GM12872 (cell line): ENCODE data around the gene NPHS2.

Source experiments
- CTCF ChIP-seq: IDR thresholded peaks from 3 replicates; pipeline ENCODE4 v1.5.1; 2011; ENCODE audit warnings: low read depth, mild to moderate bottlenecking, low read length, moderate library complexity; ENCODE audit not compliant: insufficient read depth

Gene NPHS2

GRCh38 chr1:179575497-179576314 lies at the start of gene NPHS2:
NPHS2 (minus strand) TSS chr1:179575948; CDS start chr1:179575864, 84 bp downstream.
- no peak for TF ChIP-seq CTCF

DNA sequence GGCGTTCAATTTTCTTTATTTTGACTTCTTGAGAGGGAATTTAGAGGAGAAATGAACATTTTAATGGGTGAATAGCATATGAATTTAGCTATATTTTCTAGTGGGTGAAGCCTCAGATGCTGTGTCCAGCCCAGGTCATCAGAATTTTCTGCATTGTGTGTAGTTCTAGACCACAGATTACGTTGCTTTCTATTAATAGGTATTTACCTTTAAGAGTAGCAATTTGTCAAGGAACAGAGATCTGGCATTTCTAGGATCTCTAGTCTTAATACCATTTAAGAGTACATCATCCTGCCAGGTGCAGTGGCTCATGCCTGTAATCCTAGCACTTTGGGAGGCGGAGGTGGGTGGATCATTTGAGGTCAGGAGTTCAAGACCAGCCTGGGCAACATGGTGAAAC lies 36.6 kb upstream of the NPHS2 start:
- TF ChIP-seq CTCF, result no peak

DNA sequence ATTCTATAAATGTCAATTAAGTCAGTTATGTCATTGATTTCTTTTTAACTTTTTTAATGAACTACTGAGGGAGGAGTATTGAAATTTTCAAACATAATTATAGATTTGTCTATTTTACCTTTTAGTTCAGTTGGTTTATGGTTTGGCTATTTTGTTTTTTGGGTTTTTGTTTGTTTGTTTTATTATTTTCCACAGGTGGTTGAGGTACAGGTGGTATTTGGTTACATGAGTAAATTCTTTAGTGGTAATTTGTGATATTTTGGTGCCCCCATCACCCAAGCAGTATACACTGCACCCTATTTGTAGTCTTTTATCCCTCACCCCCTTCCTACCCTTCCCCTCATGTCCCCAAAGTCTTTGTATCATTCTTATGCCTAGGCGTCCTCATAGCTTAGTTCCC lies 25.3 kb upstream of the NPHS2 start:
- no peak for TF ChIP-seq CTCF

DNA sequence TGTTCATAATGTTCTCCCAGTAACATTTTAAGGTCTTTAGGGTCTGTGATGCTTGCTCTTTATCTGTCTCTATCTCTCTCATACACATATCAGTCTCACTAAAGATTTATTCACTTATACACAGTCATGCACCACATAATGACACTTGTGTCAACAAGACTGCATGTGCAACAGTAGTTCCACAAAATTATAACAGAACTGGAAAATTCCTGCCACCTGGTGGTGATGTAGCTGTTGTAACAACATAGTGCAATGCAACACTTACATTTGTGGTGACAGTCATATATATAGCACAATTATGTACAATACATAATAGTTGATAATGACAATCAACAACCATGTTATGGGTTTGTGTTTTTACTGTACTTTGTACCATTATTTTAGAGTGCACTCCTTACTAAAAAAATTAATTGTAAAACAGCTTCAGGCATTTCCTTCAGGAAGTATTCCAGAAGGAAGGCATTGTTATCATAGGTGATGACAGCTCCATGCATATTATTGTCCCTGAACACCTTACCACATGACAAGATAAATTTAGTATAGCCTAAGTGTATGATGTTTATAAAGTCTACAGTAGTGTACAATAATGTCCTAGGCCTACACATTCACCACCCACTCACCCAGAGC lies 24.0 kb upstream of the NPHS2 start:
- peak; percentile 38; the same call in 2 of the 3 replicates for TF ChIP-seq CTCF

GRCh38 chr1:179598631-179599030 lies 22.9 kb upstream of the NPHS2 start:
- no peak for TF ChIP-seq CTCF

GRCh38 chr1:179591592-179592580 lies 16.1 kb upstream of the NPHS2 start, which contains the start of gene TDRD5:
TDRD5 (plus strand) TSS chr1:179591832; CDS start chr1:179592616, 784 bp downstream.
- TF ChIP-seq CTCF, result no peak

DNA sequence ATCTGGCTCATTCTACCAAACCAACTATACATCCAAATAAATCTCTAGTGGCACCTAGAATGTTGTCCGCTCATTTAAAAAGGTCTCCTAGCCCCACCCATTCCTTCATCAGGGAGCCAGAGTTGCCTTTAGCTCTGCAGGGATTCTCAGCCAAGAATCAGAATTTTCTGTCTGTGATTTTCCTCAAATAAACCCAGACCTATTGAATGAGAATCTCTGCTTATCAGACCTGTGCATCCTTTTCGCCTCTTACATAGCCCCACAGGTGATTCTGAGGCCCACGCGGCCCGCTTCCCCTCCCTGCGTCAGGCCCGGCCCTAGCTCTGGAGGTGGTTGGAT lies 15.5 kb upstream of the NPHS2 start:
- TF ChIP-seq CTCF, result no peak
